IMR-90 (cell line): ENCODE data around the gene THRA. TPM values are rescaled to one million over a fixed set of nuclear protein-coding genes. Genes with fewer than 3 reads are reported as not detected.

Source experiments
- ATAC-seq: fragments of 200-7000 bp; cut with Tn5 transposase; 2 replicates; pipeline ENCODE4 v1.9.1; 2020; ENCODE audit warnings: low read depth, mild to moderate bottlenecking, moderate library complexity
- BruUV-seq: library from RNA; stranded (reverse); fragments of 400-500 nt; replicated peaks from 2 replicates; lab custom pipeline; 2021; lab: Mats Ljungman, UMichigan
- CTCF ChIA-PET: fragments of 300-600 bp; formaldehyde crosslinking; extraction: SDS; loops from one replicate; lab custom pipeline; 2021; ENCODE audit warnings: antibody characterized with exemption; lab: Yijun Ruan, JAX
- POLR2A ChIA-PET: fragments of 300-600 bp; sonication (Branson Sonifier 250); formaldehyde crosslinking; loops from one replicate; lab custom pipeline; 2022; ENCODE audit warnings: antibody characterized with exemption; ENCODE audit not compliant: unreplicated experiment; lab: Charles Lee
- DNase-seq: peaks from one replicate; pipeline ENCODE4 v3.0.0; 2013
- H2AFZ ChIP-seq: replicated peaks from 2 replicates; pipeline ENCODE3; 2013; ENCODE audit warnings: low read length, mild to moderate bottlenecking; ENCODE audit not compliant: poor library complexity
- H2AK5ac ChIP-seq: 2 replicates; pipeline ENCODE4 v1.6.1; 2013; ENCODE audit warnings: low read depth, low read length, inconsistent platforms
- H2AK9ac ChIP-seq: replicated peaks from 2 replicates; pipeline ENCODE3; 2013; ENCODE audit warnings: mild to moderate bottlenecking, low read depth, low read length, moderate library complexity; ENCODE audit not compliant: poor library complexity
- H2BK120ac ChIP-seq: 2 replicates; pipeline ENCODE4 v1.6.1; 2013; ENCODE audit warnings: low read depth, low read length, inconsistent platforms
- H2BK15ac ChIP-seq: 3 replicates; pipeline ENCODE4 v1.6.1; 2013; ENCODE audit warnings: low read depth, low read length, inconsistent platforms
- H2BK20ac ChIP-seq: 2 replicates; pipeline ENCODE4 v1.6.1; 2013; ENCODE audit warnings: low read depth, mild to moderate bottlenecking, inconsistent platforms, low read length, moderate library complexity
- H2BK5ac ChIP-seq: 2 replicates; pipeline ENCODE4 v1.6.1; 2013; ENCODE audit warnings: mild to moderate bottlenecking, low read depth, low read length, inconsistent platforms; ENCODE audit not compliant: poor library complexity, severe bottlenecking
- H3K14ac ChIP-seq: replicated peaks from 2 replicates; pipeline ENCODE4 v1.6.1; 2013; ENCODE audit warnings: low read depth, low read length, inconsistent platforms
- H3K18ac ChIP-seq: 2 replicates; pipeline ENCODE4 v1.6.1; 2013; ENCODE audit warnings: low read depth, low read length, control low read depth
- H3K23ac ChIP-seq: 2 replicates; pipeline ENCODE4 v1.6.1; 2013; ENCODE audit warnings: low read depth, low read length, inconsistent platforms
- H3K27ac ChIP-seq: 2 replicates; pipeline ENCODE4 v1.5.1; 2013; ENCODE audit warnings: mild to moderate bottlenecking, control low read depth, low read length; ENCODE audit not compliant: insufficient read depth
- H3K27me3 ChIP-seq: 2 replicates; pipeline ENCODE4 v1.6.1; 2013; ENCODE audit warnings: low read length; ENCODE audit not compliant: control insufficient read depth, insufficient read depth
- H3K36me3 ChIP-seq: 2 replicates; pipeline ENCODE4 v1.6.1; 2013; ENCODE audit warnings: low read length, mixed read lengths; ENCODE audit not compliant: control insufficient read depth, insufficient read depth
- H3K4ac ChIP-seq: 2 replicates; pipeline ENCODE4 v1.6.1; 2013; ENCODE audit warnings: low read depth, low read length, inconsistent platforms
- H3K4me1 ChIP-seq: 2 replicates; pipeline ENCODE4 v1.6.1; 2013; ENCODE audit warnings: low read length, mixed read lengths; ENCODE audit not compliant: control insufficient read depth, insufficient read depth
- H3K4me2 ChIP-seq: 2 replicates; pipeline ENCODE4 v1.6.1; 2013; ENCODE audit warnings: low read depth, mild to moderate bottlenecking, control low read depth, low read length, moderate library complexity
- H3K4me3 ChIP-seq: 2 replicates; pipeline ENCODE4 v1.5.1; 2013; ENCODE audit warnings: low read depth, mild to moderate bottlenecking, control low read depth, low read length, moderate library complexity; ENCODE audit not compliant: insufficient read depth
- H3K56ac ChIP-seq: 2 replicates; pipeline ENCODE4 v1.6.1; 2013; ENCODE audit warnings: low read length, inconsistent platforms; ENCODE audit not compliant: insufficient read depth; ENCODE audit errors: extremely low read depth
- H3K79me1 ChIP-seq, 2 experiments: 2 replicates each; pipeline ENCODE4 v1.6.1; 2013; ENCODE audit warnings: low read length in 2 of 2, inconsistent platforms in 1 of 2, low read depth in 1 of 2
- H3K9ac ChIP-seq: 2 replicates; pipeline ENCODE4 v1.6.1; 2013; ENCODE audit warnings: low read depth, low read length, control low read depth
- H3K9me1 ChIP-seq: 2 replicates; pipeline ENCODE4 v1.6.1; 2013; ENCODE audit warnings: low read length, inconsistent platforms; ENCODE audit not compliant: insufficient read depth
- H3K9me3 ChIP-seq: 2 replicates; pipeline ENCODE4 v1.6.1; 2013; ENCODE audit warnings: low read length; ENCODE audit not compliant: control insufficient read depth, insufficient read depth
- H4K20me1 ChIP-seq: 2 replicates; pipeline ENCODE4 v1.6.1; 2013; ENCODE audit warnings: low read length, inconsistent platforms; ENCODE audit not compliant: insufficient read depth
- H4K5ac ChIP-seq: 2 replicates; pipeline ENCODE4 v1.6.1; 2013; ENCODE audit warnings: mild to moderate bottlenecking, low read depth, low read length, control low read depth
- H4K8ac ChIP-seq, 2 experiments: 2 replicates each; pipeline ENCODE4 v1.6.1; 2013; ENCODE audit warnings: low read depth in 2 of 2, low read length in 2 of 2, control low read depth in 1 of 2, inconsistent platforms in 1 of 2
- H4K91ac ChIP-seq: 2 replicates; pipeline ENCODE4 v1.6.1; 2013; ENCODE audit warnings: low read depth, low read length, inconsistent platforms; ENCODE audit not compliant: insufficient read depth
- BHLHE40 ChIP-seq: fragments of 150-350 bp; IDR thresholded peaks from 2 replicates; pipeline ENCODE4 v1.6.1; 2016; ENCODE audit warnings: mild to moderate bottlenecking, low read depth, low read length
- CEBPB ChIP-seq: IDR thresholded peaks from 2 replicates; pipeline ENCODE4 v1.6.1; 2012; ENCODE audit warnings: low read depth, low read length, improper control_type of control experiment
- CHD1 ChIP-seq: IDR thresholded peaks from 2 replicates; pipeline ENCODE4 v1.6.1; 2012; ENCODE audit warnings: low read depth, low read length, improper control_type of control experiment
- FOS ChIP-seq: fragments of 150-350 bp; IDR thresholded peaks from 2 replicates; pipeline ENCODE4 v1.6.1; 2016; ENCODE audit warnings: low read depth, low read length
- MAFK ChIP-seq: IDR thresholded peaks from 2 replicates; pipeline ENCODE4 v1.6.1; 2012; ENCODE audit warnings: low read depth, low read length, improper control_type of control experiment
- MAZ ChIP-seq: IDR thresholded peaks from 2 replicates; pipeline ENCODE4 v1.6.1; 2012; ENCODE audit warnings: low read depth, mild to moderate bottlenecking, low read length, improper control_type of control experiment, moderate library complexity, borderline replicate concordance
- MXI1 ChIP-seq: IDR thresholded peaks from 2 replicates; pipeline ENCODE4 v1.6.1; 2012; ENCODE audit warnings: low read depth, mild to moderate bottlenecking, low read length, moderate library complexity, borderline replicate concordance
- NFE2L2 ChIP-seq: fragments of 150-350 bp; IDR thresholded peaks from 2 replicates; pipeline ENCODE4 v1.6.1; 2016; ENCODE audit warnings: low read depth, mild to moderate bottlenecking, low read length
- POLR2A ChIP-seq: IDR thresholded peaks from 2 replicates; pipeline ENCODE4 v1.6.1; 2012; ENCODE audit warnings: mild to moderate bottlenecking, low read depth, low read length
- RAD21 ChIP-seq: IDR thresholded peaks from 2 replicates; pipeline ENCODE4 v1.6.1; 2012; ENCODE audit warnings: low read length, improper control_type of control experiment
- RCOR1 ChIP-seq: IDR thresholded peaks from 2 replicates; pipeline ENCODE4 v1.6.1; 2012; ENCODE audit warnings: mild to moderate bottlenecking, low read length, improper control_type of control experiment; ENCODE audit not compliant: insufficient replicate concordance
- RFX5 ChIP-seq: IDR thresholded peaks from 2 replicates; pipeline ENCODE4 v1.8.0; 2012; ENCODE audit warnings: low read depth, mild to moderate bottlenecking, low read length, moderate library complexity
- SMC3 ChIP-seq: fragments of 150-350 bp; IDR thresholded peaks from 2 replicates; pipeline ENCODE4 v1.6.1; 2016; ENCODE audit warnings: low read depth, mild to moderate bottlenecking, antibody characterized with exemption, low read length, moderate library complexity
- USF2 ChIP-seq: fragments of 150-350 bp; IDR thresholded peaks from 2 replicates; pipeline ENCODE4 v1.6.1; 2017; ENCODE audit warnings: mild to moderate bottlenecking, antibody characterized with exemption, low read length, low read depth
- WGBS, 2 experiments: methylation state at CpG; one replicate each; pipeline versions ENCODE4 v1.1.5 to v1.1.7; 2013; ENCODE audit warnings: missing lambda C conversion rate in 2 of 2; ENCODE audit not compliant: insufficient read length in 1 of 2; ENCODE audit errors: extremely low coverage in 2 of 2; 5-methylcytosine and 5-hydroxymethylcytosine counted together
- dilution Hi-C: fragments of 300-500 bp; cut with HindIII; formaldehyde crosslinking; loops from one replicate; pipeline ENCODE4 v1.14.3; 2018; ENCODE audit warnings: low sequenced_read_pairs; ENCODE audit not compliant: unreplicated experiment
- in situ Hi-C: fragments of 300-500 bp; cut with MboI; formaldehyde crosslinking; loops from 3 replicates; pipeline ENCODE4 v1.14.3; 2019; ENCODE audit warnings: low sequenced_read_pairs, inconsistent platforms, mixed read lengths
- intact Hi-C: fragments of 100-400 bp; cut with micrococcal nuclease; formaldehyde crosslinking; loops from 2 replicates; pipeline ENCODE4 v1.10.0; 2022
- polyA plus RNA-seq, 3 experiments: library from polyadenylated mRNA; depleted of rRNA; stranded (reverse); fragments of >200 nt; gene quantifications; 2 replicates each; pipeline ENCODE4 v1.2.3, GENCODE V29; 2012; ENCODE audit warnings: low replicate concordance in 1 of 3
- total RNA-seq: library from RNA; depleted of rRNA; stranded (reverse); fragments of >200 nt; gene quantifications from 2 replicates; pipeline ENCODE4 v1.2.3, GENCODE V29; 2012
- TF ChIP-seq, protein P1 (sequence below): fragments of 150-350 bp; IDR thresholded peaks from 2 replicates; pipeline ENCODE4 v1.6.1; 2016; ENCODE audit warnings: low read depth, mild to moderate bottlenecking, low read length, moderate library complexity, borderline replicate concordance
- TF ChIP-seq, protein P2 (sequence below): conservative IDR thresholded peaks from 2 replicates; pipeline ENCODE4 v1.5.1; 2012; ENCODE audit warnings: mild to moderate bottlenecking, low read depth, low read length, improper control_type of control experiment

THRA gene
- total and polyA plus RNA-seq, 2 of the 4 experiments (the other 2 are of a cell fraction): 22.0 to 23.4 TPM

GRCh38 chr17:40033339-40033738 is 29.4 kb upstream of the THRA start:
- WGBS, 2 experiments: 100% methylated on average over 2 of the region's 8 CpGs; no CpG with 5 or more reads in 1 of the 2 experiments
- H4K91ac ChIP-seq: no peak overlapping the region
- H3K36me3 ChIP-seq: peaks cover 54% of the 10 kb centered on the region
- H3K79me1 ChIP-seq: peaks cover 4 to 12% of the 10 kb centered on the region in 2 experiments; a peak in 2 of 4 replicates
- H2AK5ac ChIP-seq: no peak overlapping the region
- no peak overlapping the region for H3K23ac ChIP-seq
- no peaks in the 10 kb centered on the region for H3K27me3 ChIP-seq
- no peak overlapping the region for H3K4ac ChIP-seq
- no peak for ATAC-seq
- H2BK15ac ChIP-seq: no peak overlapping the region
- no peak overlapping the region for H2BK20ac ChIP-seq
- H3K4me2 ChIP-seq: no peak overlapping the region
- H2BK5ac ChIP-seq: no peak overlapping the region
- no peak overlapping the region for H2AK9ac ChIP-seq
- H4K20me1 ChIP-seq: no peaks in the 10 kb centered on the region
- TF ChIP-seq CEBPB: no peak
- TF ChIP-seq RAD21: no peak
- TF ChIP-seq, protein P1, sequence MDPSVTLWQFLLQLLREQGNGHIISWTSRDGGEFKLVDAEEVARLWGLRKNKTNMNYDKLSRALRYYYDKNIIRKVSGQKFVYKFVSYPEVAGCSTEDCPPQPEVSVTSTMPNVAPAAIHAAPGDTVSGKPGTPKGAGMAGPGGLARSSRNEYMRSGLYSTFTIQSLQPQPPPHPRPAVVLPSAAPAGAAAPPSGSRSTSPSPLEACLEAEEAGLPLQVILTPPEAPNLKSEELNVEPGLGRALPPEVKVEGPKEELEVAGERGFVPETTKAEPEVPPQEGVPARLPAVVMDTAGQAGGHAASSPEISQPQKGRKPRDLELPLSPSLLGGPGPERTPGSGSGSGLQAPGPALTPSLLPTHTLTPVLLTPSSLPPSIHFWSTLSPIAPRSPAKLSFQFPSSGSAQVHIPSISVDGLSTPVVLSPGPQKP: no peak
- no peak for TF ChIP-seq NFE2L2
- TF ChIP-seq MAZ: no peak
- no peak for TF ChIP-seq MXI1
- no peak for TF ChIP-seq BHLHE40
- no peak for TF ChIP-seq POLR2A
- TF ChIP-seq CHD1: no peak
- no peak for TF ChIP-seq SMC3
- TF ChIP-seq FOS: no peak
- TF ChIP-seq, protein P2, sequence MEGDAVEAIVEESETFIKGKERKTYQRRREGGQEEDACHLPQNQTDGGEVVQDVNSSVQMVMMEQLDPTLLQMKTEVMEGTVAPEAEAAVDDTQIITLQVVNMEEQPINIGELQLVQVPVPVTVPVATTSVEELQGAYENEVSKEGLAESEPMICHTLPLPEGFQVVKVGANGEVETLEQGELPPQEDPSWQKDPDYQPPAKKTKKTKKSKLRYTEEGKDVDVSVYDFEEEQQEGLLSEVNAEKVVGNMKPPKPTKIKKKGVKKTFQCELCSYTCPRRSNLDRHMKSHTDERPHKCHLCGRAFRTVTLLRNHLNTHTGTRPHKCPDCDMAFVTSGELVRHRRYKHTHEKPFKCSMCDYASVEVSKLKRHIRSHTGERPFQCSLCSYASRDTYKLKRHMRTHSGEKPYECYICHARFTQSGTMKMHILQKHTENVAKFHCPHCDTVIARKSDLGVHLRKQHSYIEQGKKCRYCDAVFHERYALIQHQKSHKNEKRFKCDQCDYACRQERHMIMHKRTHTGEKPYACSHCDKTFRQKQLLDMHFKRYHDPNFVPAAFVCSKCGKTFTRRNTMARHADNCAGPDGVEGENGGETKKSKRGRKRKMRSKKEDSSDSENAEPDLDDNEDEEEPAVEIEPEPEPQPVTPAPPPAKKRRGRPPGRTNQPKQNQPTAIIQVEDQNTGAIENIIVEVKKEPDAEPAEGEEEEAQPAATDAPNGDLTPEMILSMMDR: no peak
- TF ChIP-seq RCOR1: no peak
- TF ChIP-seq MAFK: no peak
- TF ChIP-seq USF2: no peak
- no peak for TF ChIP-seq RFX5
- H4K8ac ChIP-seq: no peak overlapping the region
- H3K9ac ChIP-seq: no peak overlapping the region
- H2BK120ac ChIP-seq: no peak overlapping the region
- H3K4me3 ChIP-seq: no peak overlapping the region
- H3K27ac ChIP-seq: no peak overlapping the region
- H3K9me3 ChIP-seq: no peaks in the 10 kb centered on the region
- no peak overlapping the region for H3K18ac ChIP-seq
- H3K56ac ChIP-seq: no peak overlapping the region
- ChIA-PET CTCF (no interaction called here), POLR2A (no interaction called here)
- no peaks in the 10 kb centered on the region for H3K4me1 ChIP-seq
- H4K5ac ChIP-seq: no peak overlapping the region
- H2AFZ ChIP-seq: no peak overlapping the region
- DNase-seq: no peak
- in situ Hi-C loops (no loop called here), dilution Hi-C loops (no loop called here), intact Hi-C loops (no loop called here)
- H3K14ac ChIP-seq: no peak overlapping the region
- H3K9me1 ChIP-seq: no peaks in the 10 kb centered on the region
- no TSS peak for BruUV-seq
